Stimulated activated CD8-positive, alpha-beta memory T cell treated with anti-CD3 and anti-CD28 coated beads, Interleukin-2, amount 100 ng/mL, for 48 hours (primary cell): ENCODE results near the gene RNPEPL1.

Experiments used
- DNase-seq, 2 donors: peaks; one replicate each; pipeline ENCODE4 v3.0.0-alpha.2; 2020; ENCODE audit warnings: low read depth in 2 of 2

Gene RNPEPL1

DNA sequence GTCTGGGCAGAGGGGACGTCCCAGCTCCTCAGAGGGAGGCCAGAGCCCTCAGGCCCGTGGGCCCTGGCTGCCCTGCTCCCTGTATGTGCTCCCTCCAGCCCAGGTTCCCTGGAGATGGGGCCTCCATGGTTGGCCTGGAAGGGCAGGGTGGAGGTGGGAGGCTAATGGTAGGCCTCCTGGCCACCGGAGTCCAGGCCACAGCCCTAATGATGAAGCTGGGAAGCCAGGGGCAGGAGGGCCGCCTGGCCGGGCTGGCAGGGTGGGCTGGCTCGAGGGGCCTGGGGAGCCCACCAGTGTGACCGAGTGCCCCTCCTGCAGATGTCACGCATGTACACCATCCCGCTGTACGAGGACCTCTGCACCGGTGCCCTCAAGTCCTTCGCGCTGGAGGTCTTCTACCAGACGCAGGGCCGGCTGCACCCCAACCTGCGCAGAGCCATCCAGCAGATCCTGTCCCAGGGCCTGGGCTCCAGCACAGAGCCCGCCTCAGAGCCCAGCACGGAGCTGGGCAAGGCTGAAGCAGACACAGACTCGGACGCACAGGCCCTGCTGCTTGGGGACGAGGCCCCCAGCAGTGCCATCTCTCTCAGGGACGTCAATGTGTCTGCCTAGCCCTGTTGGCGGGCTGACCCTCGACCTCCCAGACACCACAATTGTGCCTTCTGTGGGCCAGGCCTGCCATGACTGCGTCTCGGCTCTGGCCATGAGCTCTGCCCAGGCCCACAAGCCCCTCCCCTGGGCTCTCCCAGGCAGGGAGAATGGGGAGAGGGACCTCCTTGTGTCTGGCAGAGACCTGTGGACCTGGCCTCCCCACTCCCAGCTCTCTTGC lies 9.2 kb downstream of the RNPEPL1 start:
- DNase-seq, result no peak

- no peak for DNase-seq
Observed at GRCh38 chr2:240578110-240578450, 9.8 kb downstream of the RNPEPL1 start.

DNA sequence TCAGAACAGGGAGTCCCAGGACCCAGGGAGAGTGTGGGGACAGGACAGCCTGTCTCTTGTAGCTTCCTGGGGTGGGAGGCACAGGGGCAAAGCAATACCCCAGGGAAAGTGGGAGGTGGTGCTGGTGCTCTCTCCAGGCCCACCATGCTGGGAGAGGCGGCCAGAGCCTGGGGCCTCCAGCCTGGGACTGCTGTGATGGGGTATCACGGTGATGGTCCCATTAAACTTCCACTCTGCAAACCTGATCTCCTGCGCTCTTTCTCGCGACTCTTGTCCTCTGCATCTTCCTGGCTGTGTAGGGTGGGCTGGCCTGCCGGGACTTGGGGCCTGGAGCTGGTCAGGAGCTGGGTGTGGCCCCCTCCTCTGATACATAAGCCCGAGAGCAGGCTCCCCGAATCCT lies 10.2 kb downstream of the RNPEPL1 start:
- no peak for DNase-seq

DNA sequence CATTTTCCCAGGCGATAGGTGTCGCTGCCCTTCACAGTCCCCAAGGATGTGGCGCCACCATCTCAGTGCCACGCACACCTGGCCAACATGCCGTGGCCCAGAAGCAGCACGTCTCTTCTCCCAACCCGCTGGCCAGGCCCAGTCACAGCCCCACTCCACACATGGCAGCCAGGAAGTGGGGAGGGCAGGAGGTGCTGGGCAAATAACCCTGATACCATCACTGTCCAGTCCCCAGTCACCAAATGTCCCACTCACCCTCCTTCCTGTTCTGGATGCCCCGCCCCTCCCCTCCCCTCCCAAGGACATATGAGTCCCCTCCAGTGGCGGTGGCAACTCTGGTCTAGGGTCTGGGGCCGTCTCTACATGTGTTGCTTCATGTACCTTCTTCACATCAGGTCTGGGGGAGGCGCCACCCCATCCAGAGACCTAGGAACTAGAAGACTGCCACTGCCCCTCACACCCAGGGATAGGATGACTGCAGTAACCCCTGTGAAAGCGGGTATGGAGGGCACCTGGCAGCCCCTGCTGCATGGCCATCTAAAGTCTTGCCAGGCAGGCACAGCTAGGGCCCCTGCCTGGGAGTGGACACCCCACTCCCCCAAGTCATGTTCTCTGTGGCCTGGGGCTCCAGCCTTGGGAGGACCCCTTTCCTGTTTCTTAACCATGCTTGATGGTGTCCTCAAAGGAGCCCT lies 10.9 kb downstream of the RNPEPL1 start:
- DNase-seq, result no peak

DNA sequence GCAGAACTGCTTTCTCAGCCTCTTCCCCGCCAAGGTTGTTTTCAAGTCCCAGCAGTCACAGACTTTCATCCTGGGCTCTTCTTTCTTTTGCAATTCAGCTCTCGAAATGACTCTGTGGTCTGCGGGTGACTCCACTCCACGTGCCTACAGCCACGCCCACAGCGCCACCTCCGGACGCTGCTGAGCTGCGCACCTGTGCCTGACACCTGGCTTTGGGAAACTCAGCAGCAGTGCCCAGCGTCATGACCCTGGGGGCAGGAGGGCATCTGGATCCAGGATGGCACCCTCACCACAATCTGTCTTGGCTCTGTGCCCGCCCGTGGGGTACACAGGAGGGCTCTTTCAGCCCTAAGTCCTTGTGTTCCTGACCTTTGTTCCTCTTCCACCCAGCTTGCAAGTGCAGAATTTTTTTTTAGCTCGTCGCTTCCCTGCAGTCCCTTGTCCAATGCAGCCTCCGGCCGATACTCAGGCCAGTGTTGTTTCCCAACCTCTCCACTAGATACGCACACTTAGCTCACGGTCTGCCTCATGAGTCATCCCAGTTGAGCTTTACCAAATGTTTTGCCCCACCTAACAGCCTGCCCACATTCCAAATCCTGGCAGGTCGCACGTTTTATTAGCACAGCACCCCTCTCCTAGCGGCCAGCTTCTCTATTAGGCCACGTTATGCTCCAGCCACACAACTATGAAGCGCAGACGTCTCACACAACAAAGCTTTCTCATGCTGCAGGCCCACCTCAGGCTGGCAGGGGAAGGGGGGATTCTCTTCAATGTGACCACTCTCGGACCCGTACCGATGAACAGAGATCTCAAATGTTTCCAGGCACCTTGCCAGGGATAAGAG lies 11.7 kb downstream of the RNPEPL1 start:
- DNase-seq, result peak in 1 of 2 donors; percentile 66

DNA sequence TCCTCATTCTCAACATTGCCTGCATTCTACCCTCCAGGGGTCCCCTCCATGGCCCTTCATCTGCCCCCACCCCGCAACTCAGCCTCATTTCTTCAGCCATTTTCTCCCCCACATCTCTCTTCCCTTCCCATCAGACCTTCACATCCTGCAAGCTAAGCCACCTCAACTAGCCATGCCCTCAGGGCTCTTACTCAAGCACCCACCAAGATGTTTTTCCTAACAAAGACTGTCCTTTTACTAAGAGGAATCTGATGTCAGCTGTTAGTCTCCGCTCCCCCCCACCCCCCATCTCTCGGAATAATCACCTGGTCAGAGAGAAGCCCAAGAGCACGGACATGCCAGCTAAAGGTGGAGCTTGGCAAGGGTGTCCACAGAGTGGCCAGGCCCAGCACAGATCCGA lies 13.5 kb downstream of the RNPEPL1 start:
- no peak for DNase-seq

DNA sequence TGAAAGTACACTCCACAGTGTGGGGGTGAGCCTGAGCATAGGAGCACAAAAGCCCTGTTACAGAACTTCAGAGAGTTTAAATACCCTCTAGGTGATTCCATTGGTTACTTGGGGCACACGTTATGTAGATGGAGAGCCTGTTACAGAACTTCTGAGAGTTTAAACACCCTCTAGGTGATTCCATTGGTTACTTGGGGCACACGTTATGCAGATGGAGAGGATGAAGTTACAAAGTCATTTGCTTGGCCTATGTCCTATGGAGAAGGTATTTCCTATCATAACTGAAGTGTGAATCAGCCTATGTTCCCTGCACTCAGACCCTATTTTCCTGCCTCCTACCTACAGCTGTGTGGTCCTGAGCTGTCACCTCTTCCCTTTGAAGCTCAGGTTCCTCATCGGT lies 14.5 kb downstream of the RNPEPL1 start:
- no peak for DNase-seq

DNA sequence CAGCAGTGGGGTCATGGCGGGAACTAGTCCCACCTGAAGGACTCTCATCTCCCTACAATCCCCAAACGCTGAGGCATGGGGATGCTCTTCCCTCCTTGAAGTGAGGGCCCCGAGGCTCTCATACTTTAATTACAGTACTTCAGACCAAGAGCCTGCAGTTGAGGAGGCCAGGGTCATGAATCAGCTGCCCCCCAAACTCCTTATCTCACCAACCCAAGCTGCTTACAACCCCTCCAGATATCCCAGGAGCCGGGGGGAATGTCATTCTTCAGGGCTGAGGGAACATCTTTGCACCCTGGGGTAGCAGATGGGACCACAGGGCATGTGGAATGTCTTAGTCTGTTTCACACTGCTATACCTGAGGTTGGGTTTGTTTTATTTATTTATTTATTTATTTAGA lies 15.5 kb downstream of the RNPEPL1 start:
- no peak for DNase-seq

GRCh38 chr2:240584486-240585031 lies 16.3 kb downstream of the RNPEPL1 start:
- DNase-seq, result no peak

DNA sequence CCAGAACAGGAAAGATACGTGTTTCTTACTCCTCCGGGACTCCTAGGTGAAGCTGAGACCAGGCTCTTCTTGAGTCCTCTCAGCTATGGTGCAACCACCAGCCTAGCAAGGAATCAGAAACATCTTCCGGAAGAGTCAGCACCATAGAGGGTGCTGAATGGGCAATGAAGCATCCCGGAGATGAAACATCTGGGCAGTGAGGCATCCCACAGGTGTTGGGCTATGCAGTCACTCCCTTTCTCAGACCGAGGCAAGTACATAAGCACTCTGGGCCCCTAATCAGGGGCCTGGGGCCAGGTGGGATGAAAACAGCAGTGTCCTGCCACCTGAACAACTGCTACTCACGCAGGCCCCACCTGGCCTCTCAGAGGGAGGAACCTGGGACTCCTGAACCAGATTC lies 16.8 kb downstream of the RNPEPL1 start:
- no peak for DNase-seq

GRCh38 chr2:240585681-240586197 lies 17.5 kb downstream of the RNPEPL1 start:
- DNase-seq, result no peak

- DNase-seq, result peak; percentile 95 to 96
Observed at GRCh38 chr2:240586198-240586918, 18.1 kb downstream of the RNPEPL1 start, which contains the start of gene CAPN10. Gene CAPN10 (plus strand): TSS chr2:240586734. CDS start chr2:240586912, 178 bp downstream.

- DNase-seq, result no peak
Observed at GRCh38 chr2:240586919-240587800, 18.9 kb downstream of the RNPEPL1 start.

DNA sequence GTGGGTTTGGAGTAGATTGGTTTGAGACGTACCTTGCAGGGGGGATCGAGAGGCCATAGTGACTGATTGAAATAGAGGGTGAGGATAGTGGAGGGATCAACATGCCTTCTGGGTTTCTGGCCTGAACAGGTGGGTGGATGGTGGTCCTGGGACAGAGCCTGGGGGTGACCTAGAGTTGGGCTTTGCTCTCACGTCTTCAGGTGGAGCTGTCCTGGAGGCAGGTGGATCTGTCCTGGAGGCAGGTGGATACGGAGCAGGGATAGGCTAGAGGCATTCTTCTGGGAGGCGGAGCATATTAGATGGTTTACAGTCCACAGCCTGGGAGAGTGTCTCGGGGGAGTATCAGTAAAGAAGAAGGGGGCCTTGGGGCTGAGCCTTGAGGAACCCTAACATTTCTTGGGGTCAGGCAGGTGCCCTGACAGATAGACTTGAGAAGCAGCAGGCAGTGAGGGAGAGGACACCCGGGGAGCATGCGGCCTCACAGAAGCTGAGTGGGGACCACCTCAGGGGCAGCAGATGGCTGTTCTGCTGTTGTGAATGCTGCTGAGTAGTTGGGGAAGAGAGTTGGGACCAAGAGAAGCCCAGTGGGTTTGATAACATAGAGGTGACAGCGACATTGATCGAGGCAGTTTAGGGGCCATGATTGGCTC lies 19.8 kb downstream of the RNPEPL1 start:
- no peak for DNase-seq

GRCh38 chr2:240588669-240589068 lies 20.4 kb downstream of the RNPEPL1 start:
- DNase-seq, result no peak

DNA sequence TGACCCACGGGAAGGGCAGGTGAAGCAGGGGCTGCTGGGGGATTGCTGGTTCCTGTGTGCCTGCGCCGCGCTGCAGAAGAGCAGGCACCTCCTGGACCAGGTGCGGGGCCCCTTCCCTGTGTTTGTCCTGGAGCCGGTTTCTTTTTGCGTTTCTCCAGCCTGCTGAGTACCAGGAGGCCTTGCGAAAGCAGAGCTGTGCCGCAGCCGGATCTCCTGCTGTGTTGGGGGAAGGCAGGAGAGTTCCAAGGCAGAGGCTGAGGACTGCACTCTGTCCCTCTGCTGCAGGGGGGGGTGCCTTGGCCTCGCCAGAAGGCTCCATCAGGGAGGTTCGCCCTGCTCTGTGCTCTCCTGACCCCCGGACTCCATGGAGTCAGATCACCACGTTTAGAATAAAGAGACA lies 21.1 kb downstream of the RNPEPL1 start:
- no peak for DNase-seq

GRCh38 chr2:240589850-240590525 lies 21.7 kb downstream of the RNPEPL1 start:
- no peak for DNase-seq

GRCh38 chr2:240590681-240591111 lies 22.4 kb downstream of the RNPEPL1 start:
- no peak for DNase-seq

DNA sequence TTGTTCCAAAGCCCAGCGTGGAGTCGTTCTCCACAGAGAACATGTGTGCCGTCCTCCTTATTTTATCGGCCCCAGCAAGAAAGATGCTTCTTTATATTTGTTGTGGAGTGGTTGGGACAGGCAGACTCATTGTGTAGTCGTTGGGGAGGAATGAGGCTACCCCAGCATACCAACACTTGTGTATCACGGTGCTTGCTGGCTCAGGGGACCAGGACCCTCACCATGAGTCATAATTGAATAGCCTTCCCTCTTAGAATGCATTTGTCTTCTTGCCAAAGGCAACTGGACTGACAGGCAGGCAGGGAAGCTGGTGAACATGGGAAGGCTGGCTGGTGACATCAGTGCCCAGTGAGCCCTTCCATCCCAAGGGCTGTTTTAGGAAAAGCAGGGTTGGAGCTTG lies 22.9 kb downstream of the RNPEPL1 start:
- DNase-seq, result no peak
